Fibroblast of mammary gland (primary cell): ENCODE data around the gene MUTYH.
A peak's percentile ranks its signal among the peaks of the same experiment; 100 is the strongest.

Source experiments
- DNase-seq: peaks from one replicate; pipeline ENCODE4 v3.0.0-alpha.2; 2010; ENCODE audit warnings: low read depth
- H3K4me3 ChIP-seq: 2 replicates; pipeline ENCODE4 v1.5.1; 2011; ENCODE audit warnings: low read depth, mild to moderate bottlenecking, low read length, moderate library complexity; ENCODE audit not compliant: control insufficient read depth
- TF ChIP-seq, protein P1 (sequence below): conservative IDR thresholded peaks from 2 replicates; pipeline ENCODE4 v1.5.1; 2011; ENCODE audit warnings: low read depth, low read length, inconsistent platforms; ENCODE audit not compliant: control insufficient read depth, insufficient read depth

The MUTYH gene

DNA sequence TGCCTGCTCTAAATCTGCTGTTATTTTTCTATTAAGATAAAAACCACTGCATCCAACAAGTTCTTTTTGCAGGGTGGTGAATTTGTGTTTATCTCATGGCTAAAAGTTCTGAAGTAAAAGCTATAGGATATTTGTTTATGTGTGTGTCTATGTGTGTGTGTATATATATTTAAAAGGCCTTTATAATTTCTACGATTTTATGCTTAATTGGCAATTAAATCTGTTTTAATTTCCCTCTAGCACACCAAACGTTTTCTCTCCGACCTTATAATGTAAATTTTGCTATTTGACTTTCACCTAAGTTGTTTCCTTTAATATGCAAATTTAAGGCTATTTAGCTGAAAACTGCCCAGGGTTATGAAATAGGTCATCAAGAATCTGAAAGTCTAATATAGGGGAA lies 33.3 kb downstream of the MUTYH start:
- no peak overlapping the region for H3K4me3 ChIP-seq
- DNase-seq, result no peak
- TF ChIP-seq, protein P1, sequence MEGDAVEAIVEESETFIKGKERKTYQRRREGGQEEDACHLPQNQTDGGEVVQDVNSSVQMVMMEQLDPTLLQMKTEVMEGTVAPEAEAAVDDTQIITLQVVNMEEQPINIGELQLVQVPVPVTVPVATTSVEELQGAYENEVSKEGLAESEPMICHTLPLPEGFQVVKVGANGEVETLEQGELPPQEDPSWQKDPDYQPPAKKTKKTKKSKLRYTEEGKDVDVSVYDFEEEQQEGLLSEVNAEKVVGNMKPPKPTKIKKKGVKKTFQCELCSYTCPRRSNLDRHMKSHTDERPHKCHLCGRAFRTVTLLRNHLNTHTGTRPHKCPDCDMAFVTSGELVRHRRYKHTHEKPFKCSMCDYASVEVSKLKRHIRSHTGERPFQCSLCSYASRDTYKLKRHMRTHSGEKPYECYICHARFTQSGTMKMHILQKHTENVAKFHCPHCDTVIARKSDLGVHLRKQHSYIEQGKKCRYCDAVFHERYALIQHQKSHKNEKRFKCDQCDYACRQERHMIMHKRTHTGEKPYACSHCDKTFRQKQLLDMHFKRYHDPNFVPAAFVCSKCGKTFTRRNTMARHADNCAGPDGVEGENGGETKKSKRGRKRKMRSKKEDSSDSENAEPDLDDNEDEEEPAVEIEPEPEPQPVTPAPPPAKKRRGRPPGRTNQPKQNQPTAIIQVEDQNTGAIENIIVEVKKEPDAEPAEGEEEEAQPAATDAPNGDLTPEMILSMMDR, result no peak

DNA sequence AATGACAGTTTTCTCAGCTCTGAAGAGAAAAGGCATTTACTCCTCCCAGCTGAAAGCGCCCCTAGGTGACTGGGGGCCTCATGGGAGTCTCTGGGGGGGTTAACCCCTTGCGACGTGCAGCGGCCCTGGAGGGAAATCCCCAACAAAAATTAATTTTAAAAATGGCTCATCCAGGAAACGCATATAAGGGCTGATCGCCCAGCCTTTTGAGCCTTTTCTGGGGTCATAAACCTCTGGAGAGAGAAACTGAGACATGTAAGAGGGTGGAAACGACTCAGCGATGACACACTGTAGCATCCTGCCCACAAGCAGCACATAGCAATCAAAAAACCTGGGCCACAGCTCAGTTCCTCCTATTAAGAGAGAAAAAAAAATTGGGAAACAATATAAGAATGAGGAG lies 33.9 kb downstream of the MUTYH start:
- DNase-seq, result peak; percentile 49
- no peak overlapping the region for H3K4me3 ChIP-seq
- TF ChIP-seq, protein P1, result no peak

DNA sequence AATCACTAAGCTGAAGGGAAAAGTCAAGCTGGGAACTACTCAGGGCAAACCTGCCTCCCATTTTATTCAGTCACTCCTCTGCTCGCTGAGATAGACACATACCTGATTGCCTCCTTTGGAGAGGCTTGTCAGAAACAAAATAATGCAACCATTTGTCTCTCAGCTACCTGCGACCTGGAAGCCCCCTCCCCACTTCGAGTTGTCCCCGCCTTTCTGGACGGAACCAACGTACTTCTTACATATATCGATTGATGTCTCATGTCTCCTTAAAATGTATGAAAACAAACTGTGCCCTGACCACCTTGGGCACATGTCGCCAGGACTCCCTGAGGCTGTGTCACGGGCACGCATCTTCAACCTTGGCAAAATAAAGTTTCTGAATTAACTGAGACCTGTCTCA lies 35.0 kb downstream of the MUTYH start:
- TF ChIP-seq, protein P1, result no peak

DNA sequence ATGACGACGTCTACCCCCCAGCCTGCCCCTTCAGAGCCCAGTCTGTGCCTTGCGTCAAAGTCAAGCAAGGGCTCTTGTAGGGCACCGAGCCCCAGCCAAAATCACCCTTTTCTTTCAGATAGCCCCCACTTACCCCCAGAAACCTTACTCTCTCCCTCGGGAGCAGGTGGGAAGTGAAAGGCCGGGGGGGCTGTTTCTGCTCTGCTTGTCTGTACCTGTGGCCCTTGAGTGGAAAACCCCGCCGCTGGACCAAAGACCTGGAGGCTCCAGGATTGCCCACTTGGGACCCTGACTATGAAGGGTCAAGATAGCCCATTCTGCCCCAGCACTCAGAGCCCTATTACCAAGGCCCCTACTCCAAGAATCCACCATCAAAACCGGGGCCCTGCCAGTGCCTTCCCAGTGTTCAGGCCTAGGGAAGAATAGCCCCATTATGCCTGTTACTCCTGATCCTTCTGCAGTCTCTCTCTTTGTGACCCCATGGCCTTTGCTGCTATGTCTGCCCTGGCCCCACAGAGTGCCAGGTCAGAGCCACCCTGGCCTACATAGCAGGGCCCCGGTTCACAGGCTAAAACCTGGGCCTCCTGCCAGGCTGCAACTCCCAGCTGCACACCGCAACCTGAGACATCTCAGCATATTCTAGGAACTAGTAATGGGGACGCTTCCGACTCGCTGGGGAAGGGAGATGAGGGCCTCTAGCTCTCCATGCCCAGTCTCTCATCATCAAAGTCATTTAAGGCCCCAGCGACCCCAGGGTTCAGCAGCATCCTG lies 35.7 kb downstream of the MUTYH start:
- DNase-seq, result no peak
- TF ChIP-seq, protein P1, result no peak
- H3K4me3 ChIP-seq, result peak overlapping the region; percentile 75

More for the DNA sequence above, 35.0 kb downstream of the MUTYH start:
- DNase-seq, result no peak
- no peak overlapping the region for H3K4me3 ChIP-seq

DNA sequence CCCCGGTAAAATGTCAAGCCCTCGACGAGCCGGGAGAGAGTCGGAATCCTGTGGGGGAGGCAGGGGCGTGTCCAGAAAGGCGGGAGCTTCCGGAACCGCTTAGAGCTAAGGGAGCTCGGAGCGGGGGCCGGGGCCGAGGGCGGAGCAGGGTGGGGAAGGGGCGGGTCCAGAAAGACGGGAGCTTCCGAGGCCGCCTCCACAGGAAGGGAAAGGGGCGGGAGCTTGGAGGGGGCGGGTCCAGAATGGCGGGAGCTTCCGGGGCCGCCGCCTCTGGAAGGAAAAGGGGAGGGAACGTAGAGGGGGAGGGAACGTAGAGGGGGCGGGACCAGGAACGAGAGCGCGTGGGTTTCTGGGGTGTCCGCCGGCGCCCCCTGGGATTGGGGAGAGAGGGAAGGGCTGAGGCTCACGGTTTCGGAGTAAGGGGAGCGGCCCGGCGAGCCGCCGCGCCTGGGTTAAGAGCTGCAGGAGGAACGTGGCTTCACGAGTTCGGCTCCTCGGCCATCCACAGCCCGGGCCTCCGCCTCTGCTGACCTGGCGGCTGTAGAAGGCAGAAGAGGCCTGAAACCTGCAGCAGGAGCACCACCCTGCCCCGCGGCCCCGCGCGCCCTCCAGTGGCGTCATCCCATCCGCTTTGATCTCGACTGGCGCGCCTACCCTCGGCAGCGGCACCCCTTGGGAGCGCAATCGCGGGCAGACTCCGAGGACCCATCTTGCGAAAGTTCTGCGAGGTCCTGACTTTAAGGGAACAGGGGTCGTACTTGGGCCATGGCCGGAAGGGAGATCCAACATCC lies 36.5 kb downstream of the MUTYH start:
- H3K4me3 ChIP-seq, result peak overlapping the region; percentile 75
- peak; percentile 96 for DNase-seq
- TF ChIP-seq, protein P1, result peak; percentile 36

DNA sequence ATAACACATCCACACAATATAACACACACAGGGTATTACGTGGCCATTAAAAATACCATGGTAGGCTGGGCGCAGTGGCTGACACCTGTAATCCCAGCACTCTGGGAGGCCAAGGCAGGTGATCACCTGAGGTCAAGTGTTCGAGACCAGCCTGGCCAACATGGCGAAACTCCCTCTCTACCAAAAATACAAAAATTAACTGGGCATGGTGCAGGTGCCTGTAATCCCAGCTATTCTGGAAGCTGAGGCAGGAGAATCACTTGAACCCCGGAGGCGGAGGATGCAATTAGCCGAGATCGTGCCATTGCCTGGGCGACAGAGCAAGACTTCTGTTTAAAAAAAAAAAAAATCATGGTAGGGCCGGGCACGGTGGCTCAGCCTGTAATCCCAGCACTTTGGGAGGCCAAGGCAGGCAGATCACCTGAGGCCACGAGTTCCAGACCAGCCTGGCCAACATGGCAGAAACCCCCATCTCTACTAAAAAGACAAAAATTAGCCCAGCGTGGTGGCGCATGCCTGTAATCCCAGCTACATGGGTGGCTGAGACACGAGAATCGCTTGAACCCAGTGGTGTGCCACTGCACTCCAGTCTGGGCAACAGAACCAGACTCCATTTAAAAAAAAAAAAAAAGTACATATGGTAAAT lies 37.6 kb downstream of the MUTYH start:
- TF ChIP-seq, protein P1, result no peak
- H3K4me3 ChIP-seq, result peak overlapping the region; percentile 58
- DNase-seq, result no peak
